DMS153 treated with DMSO at 0.1 percent for 48 hours (cell line): Measurements from ENCODE around the gene TMLHE.
A peak's percentile ranks its signal among the peaks of the same experiment; 100 is the strongest.
"Not testable (repeated sequence)": the region's sequence is repeated elsewhere in the genome, so short reads cannot be mapped to it uniquely, and the experiment has no call there.

Experiments
- DNase-seq: peaks from one replicate; lab custom pipeline; 2025; ENCODE audit not compliant: unreplicated experiment; lab: John Stamatoyannopoulos, UW

The TMLHE gene

GRCh38 chrX:155612312-155613224 lies at the start of gene TMLHE, which contains the start of gene SPRY3:
TSS of gene TMLHE (minus strand) at chrX:155612952. CDS start at chrX:155545276, 67,676 bp downstream.
TSS of gene SPRY3 (plus strand) at chrX:155612586.
- DNase-seq: peak; percentile 68

GRCh38 chrX:155662282-155662681 lies 49.5 kb upstream of the TMLHE start:
- peak; percentile 5 for DNase-seq

- no peak for DNase-seq
Observed at GRCh38 chrX:155645180-155645579, 32.4 kb upstream of the TMLHE start.

GRCh38 chrX:155643240-155643639 lies 30.5 kb upstream of the TMLHE start:
- DNase-seq: no peak

- not testable (repeated sequence) for DNase-seq
Observed at GRCh38 chrX:155641371-155641770, 28.6 kb upstream of the TMLHE start.

GRCh38 chrX:155637714-155638113 lies 25.0 kb upstream of the TMLHE start:
- no peak for DNase-seq

GRCh38 chrX:155635019-155635418 lies 22.3 kb upstream of the TMLHE start:
- DNase-seq: not testable (repeated sequence)

GRCh38 chrX:155632431-155633100 lies 19.8 kb upstream of the TMLHE start:
- DNase-seq: no peak

GRCh38 chrX:155620110-155620509 lies 7.4 kb upstream of the TMLHE start:
- DNase-seq: not testable (repeated sequence)

GRCh38 chrX:155615938-155616337 lies 3.2 kb upstream of the TMLHE start:
- no peak for DNase-seq

GRCh38 chrX:155613927-155614559 lies 1.3 kb upstream of the TMLHE start:
- no peak for DNase-seq

- DNase-seq: no peak
Observed at GRCh38 chrX:155611302-155611701, 1.4 kb downstream of the TMLHE start.

GRCh38 chrX:155592981-155593380 lies 19.8 kb downstream of the TMLHE start:
- no peak for DNase-seq

GRCh38 chrX:155592331-155592730 lies 20.4 kb downstream of the TMLHE start:
- DNase-seq: no peak

GRCh38 chrX:155577682-155578081 lies 35.1 kb downstream of the TMLHE start:
- no peak for DNase-seq

GRCh38 chrX:155563099-155563498 lies 49.7 kb downstream of the TMLHE start:
- DNase-seq: no peak

GRCh38 chrX:155544881-155545280 lies 67.9 kb downstream of the TMLHE start:
- no peak for DNase-seq

- DNase-seq: no peak
Observed at GRCh38 chrX:155535866-155536265, 76.9 kb downstream of the TMLHE start.

GRCh38 chrX:155534800-155535199 lies 78.0 kb downstream of the TMLHE start:
- no peak for DNase-seq

- not testable (repeated sequence) for DNase-seq
Observed at GRCh38 chrX:155527023-155527422, 85.7 kb downstream of the TMLHE start.

- no peak for DNase-seq
Observed at GRCh38 chrX:155514225-155514624, 98.5 kb downstream of the TMLHE start.

GRCh38 chrX:155505296-155505695 lies 107.5 kb downstream of the TMLHE start:
- no peak for DNase-seq
